Progenitor cell of endocrine pancreas (in vitro differentiated cells): ENCODE measurements around the gene PC. TPM values are rescaled to one million over a fixed set of nuclear protein-coding genes. Genes with fewer than 3 reads are reported as not detected.

Experiments used
- DNase-seq: peaks from one replicate; pipeline ENCODE4 v3.0.0; 2021; ENCODE audit warnings: low spot score; ENCODE audit not compliant: unreplicated experiment
- H3K27ac Mint-ChIP-seq: 2 replicates; pipeline ENCODE4 v1.8.0; 2021; ENCODE audit warnings: mild to moderate bottlenecking, moderate library complexity, mixed read lengths
- H3K27me3 Mint-ChIP-seq: 2 replicates; pipeline ENCODE4 v1.8.0; 2021; ENCODE audit warnings: mixed read lengths
- H3K36me3 Mint-ChIP-seq: 2 replicates; pipeline ENCODE4 v1.8.0; 2022; ENCODE audit warnings: mixed read lengths; ENCODE audit not compliant: insufficient read depth
- H3K4me1 Mint-ChIP-seq: 2 replicates; pipeline ENCODE4 v1.8.0; 2021; ENCODE audit warnings: low read depth, mixed read lengths
- H3K4me3 Mint-ChIP-seq: 2 replicates; pipeline ENCODE4 v1.8.0; 2021; ENCODE audit warnings: low read depth, mild to moderate bottlenecking, moderate library complexity, mixed read lengths
- H3K9me3 Mint-ChIP-seq: 2 replicates; pipeline ENCODE4 v1.8.0; 2021; ENCODE audit warnings: low read depth, mixed read lengths
- total RNA-seq: library from RNA; stranded (reverse); gene quantifications from 2 replicates; pipeline ENCODE4 v1.2.1, GENCODE V29; 2021
- TF ChIP-seq, protein P1 (sequence below): fragments of 200-600 bp; sonication (generic); IDR thresholded peaks from one replicate; pipeline ENCODE4 v1.5.0; 2021; ENCODE audit warnings: antibody characterized with exemption, mild to moderate bottlenecking; ENCODE audit not compliant: unreplicated experiment

The PC gene
- total RNA-seq, 1 donor from 2014 or later: 25.0 TPM

DNA sequence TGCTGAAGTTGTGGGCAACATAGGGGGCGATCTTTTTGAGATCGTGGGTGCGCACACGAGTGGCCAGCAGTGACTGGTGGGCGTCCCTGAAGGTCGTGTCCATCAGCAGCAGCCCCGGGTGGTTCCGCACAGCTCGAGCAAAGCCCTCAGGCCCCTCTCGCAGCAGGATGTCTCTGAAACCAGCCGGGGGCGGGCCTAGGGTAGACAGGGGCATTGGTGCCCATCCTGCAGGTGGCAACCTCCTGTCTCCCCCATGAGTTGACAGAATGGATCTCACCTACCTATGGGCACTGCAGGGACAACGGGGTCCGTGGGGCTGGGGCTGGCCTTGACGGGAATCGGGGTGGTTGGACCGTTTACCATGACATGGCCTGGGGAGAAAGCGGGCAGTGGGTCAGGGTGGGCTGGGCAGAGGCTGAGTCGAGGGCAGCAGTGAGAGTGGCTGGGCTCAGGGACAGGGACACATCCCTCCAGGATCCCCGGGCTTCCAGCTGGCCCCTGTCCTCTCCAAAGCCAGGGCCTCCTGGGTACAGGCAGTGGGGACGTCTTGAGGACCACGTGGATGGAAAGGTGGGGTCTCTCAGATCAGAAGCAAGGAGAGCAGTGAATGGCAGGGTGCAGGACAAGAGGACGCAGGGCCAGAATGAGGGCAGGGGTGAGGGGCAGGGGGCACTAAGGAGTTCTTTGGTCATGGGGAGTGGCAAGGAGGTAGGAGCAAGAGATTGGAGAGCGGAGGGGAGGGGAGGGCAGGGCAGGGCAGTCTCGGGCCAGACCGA is 105.5 kb downstream of the PC start:
- Mint-ChIP-seq H3K27ac (no peak overlapping the region), H3K36me3 (no peaks in the 10 kb centered on the region), H3K9me3 (no peaks in the 10 kb centered on the region), H3K27me3 (no peaks in the 10 kb centered on the region), H3K4me3 (no peak overlapping the region), H3K4me1 (peaks cover 5% of the 10 kb centered on the region)
- TF ChIP-seq, protein P1, sequence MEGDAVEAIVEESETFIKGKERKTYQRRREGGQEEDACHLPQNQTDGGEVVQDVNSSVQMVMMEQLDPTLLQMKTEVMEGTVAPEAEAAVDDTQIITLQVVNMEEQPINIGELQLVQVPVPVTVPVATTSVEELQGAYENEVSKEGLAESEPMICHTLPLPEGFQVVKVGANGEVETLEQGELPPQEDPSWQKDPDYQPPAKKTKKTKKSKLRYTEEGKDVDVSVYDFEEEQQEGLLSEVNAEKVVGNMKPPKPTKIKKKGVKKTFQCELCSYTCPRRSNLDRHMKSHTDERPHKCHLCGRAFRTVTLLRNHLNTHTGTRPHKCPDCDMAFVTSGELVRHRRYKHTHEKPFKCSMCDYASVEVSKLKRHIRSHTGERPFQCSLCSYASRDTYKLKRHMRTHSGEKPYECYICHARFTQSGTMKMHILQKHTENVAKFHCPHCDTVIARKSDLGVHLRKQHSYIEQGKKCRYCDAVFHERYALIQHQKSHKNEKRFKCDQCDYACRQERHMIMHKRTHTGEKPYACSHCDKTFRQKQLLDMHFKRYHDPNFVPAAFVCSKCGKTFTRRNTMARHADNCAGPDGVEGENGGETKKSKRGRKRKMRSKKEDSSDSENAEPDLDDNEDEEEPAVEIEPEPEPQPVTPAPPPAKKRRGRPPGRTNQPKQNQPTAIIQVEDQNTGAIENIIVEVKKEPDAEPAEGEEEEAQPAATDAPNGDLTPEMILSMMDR: no peak
- DNase-seq: no peak

DNA sequence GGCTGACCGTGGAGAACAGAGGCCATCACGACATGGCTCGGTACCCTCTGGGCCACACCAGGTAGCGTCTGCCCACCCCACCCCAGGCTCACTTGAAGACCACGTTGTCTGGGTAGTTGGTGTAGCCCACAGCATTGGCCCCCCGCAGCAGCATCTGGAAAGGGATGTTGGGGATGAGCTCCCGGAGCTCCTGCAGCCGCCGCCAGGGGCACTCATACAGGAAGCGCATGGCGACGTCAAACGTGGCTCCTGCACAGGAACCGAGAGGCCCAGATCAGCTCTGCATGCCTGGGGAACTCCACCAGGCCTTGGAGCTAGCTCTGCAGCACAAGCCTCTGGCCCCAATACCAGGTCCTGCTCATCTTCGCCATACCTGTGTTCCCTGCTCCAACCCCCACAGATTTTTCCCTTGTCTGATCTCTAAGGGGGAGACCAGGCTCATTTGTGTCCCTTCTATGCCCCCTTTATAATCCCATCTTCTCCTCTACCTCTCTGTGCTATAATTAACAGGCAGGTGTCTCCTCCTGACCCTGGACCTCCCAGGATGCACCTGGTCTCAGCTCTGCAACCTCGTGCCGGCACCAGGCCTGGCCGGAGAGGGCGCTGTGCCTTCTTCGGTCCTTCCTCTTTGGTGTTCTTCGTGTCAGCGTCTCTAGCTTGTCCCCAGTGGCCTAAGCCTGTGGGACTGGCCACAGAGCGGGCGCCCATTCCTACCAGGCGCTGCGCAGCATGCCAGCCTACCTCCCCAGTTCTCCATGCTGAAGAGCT is 106.3 kb downstream of the PC start:
- TF ChIP-seq, protein P1: peak; percentile 33
- H3K36me3 Mint-ChIP-seq: no peaks in the 10 kb centered on the region
- H3K4me1 Mint-ChIP-seq: peaks cover 5% of the 10 kb centered on the region
- no peak for DNase-seq
- no peaks in the 10 kb centered on the region for H3K9me3 Mint-ChIP-seq
- no peaks in the 10 kb centered on the region for H3K27me3 Mint-ChIP-seq
- no peak overlapping the region for H3K27ac Mint-ChIP-seq
- H3K4me3 Mint-ChIP-seq: no peak overlapping the region

DNA sequence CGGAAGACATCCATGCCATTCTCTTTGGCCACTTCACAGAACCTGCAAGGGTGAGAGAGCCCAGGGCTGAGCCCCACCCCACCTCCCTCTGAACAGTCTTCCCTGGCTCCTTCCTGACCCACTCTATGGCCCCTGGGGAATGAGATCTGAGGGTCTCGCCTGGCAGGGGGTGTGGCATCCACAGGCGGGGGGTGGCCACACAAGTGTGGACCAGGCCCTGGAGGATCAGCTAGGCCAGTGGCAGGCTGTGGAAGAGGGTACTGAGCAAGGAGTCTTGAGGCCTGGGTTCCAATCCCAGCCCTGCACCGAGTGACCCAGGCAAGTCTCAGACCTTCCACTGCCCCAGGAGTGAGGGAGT is 107.0 kb downstream of the PC start:
- peaks cover 5% of the 10 kb centered on the region for H3K4me1 Mint-ChIP-seq
- no peak overlapping the region for H3K27ac Mint-ChIP-seq
- no peak for DNase-seq
- no peaks in the 10 kb centered on the region for H3K9me3 Mint-ChIP-seq
- no peaks in the 10 kb centered on the region for H3K36me3 Mint-ChIP-seq
- TF ChIP-seq, protein P1: no peak
- no peak overlapping the region for H3K4me3 Mint-ChIP-seq
- no peaks in the 10 kb centered on the region for H3K27me3 Mint-ChIP-seq

DNA sequence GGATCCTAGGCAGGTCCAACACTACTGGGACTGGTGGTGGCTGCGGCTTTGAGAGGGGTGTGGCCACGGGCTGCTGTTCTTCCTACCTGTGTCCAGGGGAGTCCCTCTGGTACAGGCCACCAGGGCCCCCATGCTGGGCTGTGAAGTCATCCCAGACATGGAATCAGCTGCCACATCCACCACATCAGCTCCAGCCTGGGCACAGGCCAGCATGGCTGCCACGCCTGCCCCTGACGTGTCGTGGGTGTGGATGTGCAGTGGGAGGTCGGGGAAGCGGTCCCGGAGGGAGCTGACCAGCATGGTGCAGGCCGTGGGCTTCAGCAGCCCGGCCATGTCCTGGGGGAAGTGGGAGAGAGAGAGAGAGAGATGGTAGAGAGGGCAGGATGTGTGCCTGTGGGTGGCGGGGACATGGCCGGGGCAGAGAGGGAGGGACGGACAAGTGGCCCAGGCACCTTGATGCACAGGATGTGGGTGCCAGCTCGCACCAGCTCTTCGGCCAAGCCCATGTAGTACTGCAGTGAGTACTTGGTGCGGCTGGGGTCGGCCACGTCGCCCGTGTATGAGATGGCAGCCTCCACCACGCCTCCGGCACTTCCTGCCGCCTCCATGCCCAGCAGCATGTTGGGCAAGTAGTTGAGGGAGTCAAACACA is 107.5 kb downstream of the PC start:
- Mint-ChIP-seq H3K27ac (no peak overlapping the region), H3K36me3 (no peaks in the 10 kb centered on the region), H3K9me3 (no peaks in the 10 kb centered on the region), H3K4me3 (no peak overlapping the region), H3K4me1 (peaks cover 3% of the 10 kb centered on the region), H3K27me3 (no peaks in the 10 kb centered on the region)
- TF ChIP-seq, protein P1: no peak
- no peak for DNase-seq

DNA sequence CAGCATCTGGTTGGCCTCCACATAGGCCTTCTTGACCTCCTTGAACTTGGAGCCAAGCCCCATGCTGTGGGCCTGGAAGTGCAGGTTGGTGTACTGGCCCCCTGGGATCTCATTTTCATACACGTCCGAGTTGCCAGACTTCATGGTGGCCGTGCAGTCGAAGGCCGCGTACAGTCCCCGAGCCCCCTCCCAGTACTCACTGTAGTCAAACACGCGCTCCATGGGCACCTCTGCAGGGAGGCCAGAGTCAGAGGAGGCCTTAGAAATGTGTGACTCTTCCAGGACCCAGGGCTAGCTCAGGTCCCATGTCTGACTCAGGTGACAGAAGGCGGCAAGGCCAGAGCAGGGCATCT is 108.0 kb downstream of the PC start:
- Mint-ChIP-seq H3K27ac (no peak overlapping the region), H3K9me3 (no peaks in the 10 kb centered on the region), H3K4me1 (no peaks in the 10 kb centered on the region), H3K27me3 (no peaks in the 10 kb centered on the region), H3K36me3 (peaks cover under 1% of the 10 kb centered on the region), H3K4me3 (no peak overlapping the region)
- TF ChIP-seq, protein P1: no peak
- DNase-seq: no peak
